ENCODE results near the gene UGGT1.

DNA sequence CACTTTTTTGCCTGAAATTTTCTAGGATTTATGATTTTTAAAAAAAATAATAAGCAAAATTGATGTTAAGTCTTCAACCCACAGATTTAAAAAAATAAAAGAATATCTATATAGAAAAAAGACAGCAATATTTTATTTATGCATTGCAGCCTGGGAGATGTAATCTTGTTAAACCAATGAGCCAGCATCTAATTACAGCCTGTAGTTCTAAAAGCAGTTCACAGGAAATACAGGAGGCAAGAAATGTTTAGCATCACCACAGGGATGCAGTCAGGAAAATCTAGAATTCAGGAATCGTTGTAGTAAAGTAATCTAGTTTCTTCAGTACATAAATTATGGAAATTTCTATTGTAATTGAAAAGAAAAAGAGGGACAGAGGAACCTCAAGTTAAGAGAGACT, 17.2 kb downstream of the UGGT1 start:
- TF ChIP-seq, protein P1, sequence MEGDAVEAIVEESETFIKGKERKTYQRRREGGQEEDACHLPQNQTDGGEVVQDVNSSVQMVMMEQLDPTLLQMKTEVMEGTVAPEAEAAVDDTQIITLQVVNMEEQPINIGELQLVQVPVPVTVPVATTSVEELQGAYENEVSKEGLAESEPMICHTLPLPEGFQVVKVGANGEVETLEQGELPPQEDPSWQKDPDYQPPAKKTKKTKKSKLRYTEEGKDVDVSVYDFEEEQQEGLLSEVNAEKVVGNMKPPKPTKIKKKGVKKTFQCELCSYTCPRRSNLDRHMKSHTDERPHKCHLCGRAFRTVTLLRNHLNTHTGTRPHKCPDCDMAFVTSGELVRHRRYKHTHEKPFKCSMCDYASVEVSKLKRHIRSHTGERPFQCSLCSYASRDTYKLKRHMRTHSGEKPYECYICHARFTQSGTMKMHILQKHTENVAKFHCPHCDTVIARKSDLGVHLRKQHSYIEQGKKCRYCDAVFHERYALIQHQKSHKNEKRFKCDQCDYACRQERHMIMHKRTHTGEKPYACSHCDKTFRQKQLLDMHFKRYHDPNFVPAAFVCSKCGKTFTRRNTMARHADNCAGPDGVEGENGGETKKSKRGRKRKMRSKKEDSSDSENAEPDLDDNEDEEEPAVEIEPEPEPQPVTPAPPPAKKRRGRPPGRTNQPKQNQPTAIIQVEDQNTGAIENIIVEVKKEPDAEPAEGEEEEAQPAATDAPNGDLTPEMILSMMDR (IDR thresholded peaks at IDR 0.05; ENCODE audit: extremely low read depth in 1 of 2, insufficient read depth in 1 of 2, low read depth in 1 of 2, low read length in 2 of 2): no peak
- TF ChIP-seq POLR2AphosphoS5 (IDR thresholded peaks at IDR 0.05; ENCODE audit: insufficient read depth, low read depth, low read length): no peak
- no peak for TF ChIP-seq EZH2 (IDR thresholded peaks at IDR 0.05; ENCODE audit: borderline replicate concordance, low read depth, low read length, severe bottlenecking)
- no peak for TF ChIP-seq POLR2A (IDR thresholded peaks at IDR 0.05; ENCODE audit: low read depth, low read length)

Data from endothelial cell of umbilical vein (primary cell).